IPS DF 6.9 (cell line): ENCODE data around the gene UBTFL1.
"Not testable (repeated sequence)": the region's sequence is repeated elsewhere in the genome, so short reads cannot be mapped to it uniquely, and the experiment has no call there.

Experiments
- DNase-seq: peaks from one replicate; pipeline ENCODE4 v3.0.0-alpha.2; 2013; ENCODE audit warnings: low read depth, low spot score
- H3K27ac ChIP-seq: one replicate; pipeline ENCODE4 v1.5.1; 2013; ENCODE audit warnings: low read length, control low read depth
- H3K27me3 ChIP-seq: 2 replicates; pipeline ENCODE4 v1.6.1; 2013; ENCODE audit warnings: mild to moderate bottlenecking, low read length; ENCODE audit not compliant: control insufficient read depth, insufficient read depth
- H3K36me3 ChIP-seq: 2 replicates; pipeline ENCODE4 v1.6.1; 2013; ENCODE audit warnings: low read length; ENCODE audit not compliant: control insufficient read depth, insufficient read depth
- H3K4me1 ChIP-seq: 2 replicates; pipeline ENCODE4 v1.6.1; 2013; ENCODE audit warnings: low read length; ENCODE audit not compliant: control insufficient read depth, insufficient read depth
- H3K4me3 ChIP-seq: 2 replicates; pipeline ENCODE4 v1.5.1; 2013; ENCODE audit warnings: mild to moderate bottlenecking, low read length
- H3K9me3 ChIP-seq: 2 replicates; pipeline ENCODE4 v1.6.1; 2013; ENCODE audit warnings: low read length, inconsistent platforms; ENCODE audit not compliant: control insufficient read depth, insufficient read depth
- WGBS: extraction: QIAGEN DNeasy Blood & Tissue Kit; methylation state at CpG from one replicate; pipeline ENCODE4 v1.1.7; 2013; ENCODE audit warnings: mixed read lengths, missing lambda C conversion rate; ENCODE audit not compliant: insufficient read length, insufficient coverage; 5-methylcytosine and 5-hydroxymethylcytosine counted together

Gene UBTFL1

DNA sequence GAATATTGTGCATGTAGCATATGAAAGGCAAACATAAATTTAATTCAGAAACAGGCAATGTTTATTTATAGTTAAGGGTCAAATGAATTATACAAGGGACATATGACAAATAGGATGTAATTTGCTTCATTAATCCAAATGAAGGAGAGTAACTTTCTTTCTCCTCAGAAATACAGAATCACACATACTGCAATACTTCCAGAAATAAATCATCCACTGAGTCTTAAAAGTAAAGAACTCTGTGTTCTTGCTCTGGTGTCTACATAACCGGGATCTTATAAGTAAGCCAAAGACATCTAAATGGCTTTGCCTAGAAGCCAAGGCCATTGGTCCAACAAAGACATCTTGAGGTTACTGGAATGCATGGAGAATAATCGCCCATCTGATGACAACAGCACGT lies at the start of gene UBTFL1:
Gene UBTFL1 (plus strand): TSS at position 301 of the 400 bp plus-strand sequence. CDS start 0 bp downstream, at position 301.
- H3K4me1 ChIP-seq, H3K4me3 ChIP-seq, H3K27ac ChIP-seq, H3K36me3 ChIP-seq, H3K27me3 ChIP-seq, H3K9me3 ChIP-seq, DNase-seq: not testable (repeated sequence)
- WGBS = no CpG with 5 or more reads among the region's 3 CpGs

GRCh38 chr11:90051591-90052209 lies 34.0 kb upstream of the UBTFL1 start:
- no CpG with 5 or more reads among the region's 41 CpGs for WGBS

GRCh38 chr11:90052311-90052710 lies 33.4 kb upstream of the UBTFL1 start:
- H3K4me1 ChIP-seq, H3K4me3 ChIP-seq, H3K9me3 ChIP-seq, H3K36me3 ChIP-seq, DNase-seq, H3K27me3 ChIP-seq, H3K27ac ChIP-seq: not testable (repeated sequence)
- WGBS = no CpG with 5 or more reads among the region's 33 CpGs

More at GRCh38 chr11:90051591-90052209, 34.0 kb upstream of the UBTFL1 start:
- H3K27ac ChIP-seq, H3K4me1 ChIP-seq, DNase-seq, H3K36me3 ChIP-seq, H3K4me3 ChIP-seq, H3K27me3 ChIP-seq, H3K9me3 ChIP-seq: not testable (repeated sequence)

DNA sequence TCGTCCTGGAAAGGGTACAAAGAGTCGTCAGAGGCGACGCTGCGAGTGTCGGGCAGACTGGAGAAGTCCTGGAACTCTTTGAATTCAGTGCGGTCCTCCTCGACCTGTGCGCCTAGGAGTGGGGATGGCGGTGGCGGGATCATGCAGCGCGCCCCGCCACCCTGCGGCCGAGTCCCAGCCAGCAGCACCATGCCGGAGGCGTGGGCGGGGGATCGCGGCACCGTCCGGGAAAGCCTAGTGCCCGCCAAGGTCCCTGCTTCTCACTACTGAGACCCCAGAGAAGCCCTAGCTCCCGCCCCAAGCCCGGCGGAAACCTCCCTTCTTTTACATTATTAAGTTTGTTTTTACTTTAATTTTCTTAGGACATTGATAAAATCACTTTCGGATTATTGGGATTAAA lies 32.2 kb upstream of the UBTFL1 start:
- H3K36me3 ChIP-seq, H3K9me3 ChIP-seq, H3K4me3 ChIP-seq, H3K27me3 ChIP-seq, H3K4me1 ChIP-seq, H3K27ac ChIP-seq, DNase-seq: not testable (repeated sequence)
- no CpG with 5 or more reads among the region's 28 CpGs for WGBS

GRCh38 chr11:90088731-90089130 lies 3.0 kb downstream of the UBTFL1 start:
- DNase-seq, H3K27me3 ChIP-seq, H3K4me3 ChIP-seq, H3K36me3 ChIP-seq, H3K9me3 ChIP-seq, H3K27ac ChIP-seq, H3K4me1 ChIP-seq: not testable (repeated sequence)
- WGBS = no CpG with 5 or more reads among the region's 2 CpGs

- not testable (repeated sequence) for H3K9me3 ChIP-seq, H3K36me3 ChIP-seq, H3K27ac ChIP-seq, DNase-seq, H3K4me1 ChIP-seq, H3K4me3 ChIP-seq, H3K27me3 ChIP-seq
- no CpG with 5 or more reads among the region's 28 CpGs for WGBS
Measured at GRCh38 chr11:90095230-90095924, 9.6 kb downstream of the UBTFL1 start.

GRCh38 chr11:90098261-90098660 lies 12.5 kb downstream of the UBTFL1 start:
- not testable (repeated sequence) for H3K9me3 ChIP-seq, H3K27me3 ChIP-seq, H3K36me3 ChIP-seq, H3K27ac ChIP-seq, H3K4me3 ChIP-seq, DNase-seq, H3K4me1 ChIP-seq
- WGBS = no CpG with 5 or more reads among the region's 4 CpGs

DNA sequence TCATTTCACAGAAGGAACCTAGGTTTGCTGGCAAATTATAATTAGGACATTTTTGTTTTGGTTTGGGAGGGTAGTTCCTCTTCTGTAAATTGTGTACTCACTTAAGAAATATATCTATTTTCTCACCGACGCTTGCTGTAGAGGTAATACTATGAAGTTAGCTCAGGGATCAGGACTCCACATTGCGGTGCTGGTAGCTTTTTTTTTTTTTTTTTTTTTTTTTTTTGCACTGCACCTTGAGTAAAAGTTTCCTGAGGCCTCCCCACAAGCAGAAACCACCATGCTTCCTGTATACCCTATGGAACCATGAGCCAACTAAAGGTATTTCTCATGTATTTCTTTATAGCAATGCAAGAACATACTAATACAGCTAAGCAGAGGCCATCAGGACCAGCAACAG lies 14.7 kb downstream of the UBTFL1 start:
- no peak overlapping the region for H3K4me3 ChIP-seq
- H3K36me3 ChIP-seq = no peaks in the 10 kb centered on the region
- no peak overlapping the region for H3K27ac ChIP-seq
- no peak for DNase-seq
- no peaks in the 10 kb centered on the region for H3K27me3 ChIP-seq
- no peaks in the 10 kb centered on the region for H3K9me3 ChIP-seq
- no peaks in the 10 kb centered on the region for H3K4me1 ChIP-seq
- no CpG with 5 or more reads among the region's 3 CpGs for WGBS

DNA sequence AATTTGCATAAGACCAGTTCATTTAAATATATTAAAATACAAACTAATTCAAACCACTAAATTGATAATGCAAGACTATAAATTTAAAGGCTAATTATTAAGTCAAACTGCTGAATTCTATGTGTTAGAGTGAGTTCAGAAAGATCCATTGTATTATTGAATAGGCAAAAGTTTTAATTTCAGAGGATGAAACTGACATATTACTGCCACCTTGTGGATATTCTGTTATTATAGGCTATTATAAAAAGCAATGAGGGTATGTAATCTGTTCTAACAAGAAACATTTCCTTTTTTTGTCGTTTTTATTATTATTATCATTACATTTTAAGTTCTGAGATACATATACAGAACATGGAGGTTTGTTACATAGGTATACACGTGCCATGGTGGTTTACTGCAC lies 27.8 kb downstream of the UBTFL1 start:
- Histone ChIP-seq H3K4me3 (no peak overlapping the region), H3K36me3 (no peaks in the 10 kb centered on the region), H3K27me3 (no peaks in the 10 kb centered on the region), H3K4me1 (no peaks in the 10 kb centered on the region), H3K9me3 (no peaks in the 10 kb centered on the region), H3K27ac (no peak overlapping the region)
- WGBS = no CpG with 5 or more reads among the region's 2 CpGs
- DNase-seq = no peak

DNA sequence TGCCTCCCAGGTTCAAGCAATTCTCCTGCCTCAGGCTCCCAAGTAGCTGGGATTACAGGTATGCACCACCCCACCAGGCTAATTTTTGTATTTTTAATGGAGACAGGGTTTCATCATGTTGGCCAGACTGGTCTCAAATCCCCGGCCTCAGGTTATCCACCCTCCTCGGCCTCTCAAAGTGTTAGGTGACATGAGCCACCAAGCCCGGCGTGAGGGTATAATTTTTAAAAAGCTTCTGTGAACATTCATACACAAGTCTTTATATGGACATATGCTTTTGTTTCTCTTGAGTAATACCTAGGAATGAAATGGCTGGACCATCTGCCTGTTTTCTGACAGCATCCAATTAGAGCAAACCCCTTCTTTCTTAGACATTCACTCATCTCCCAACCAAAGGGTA lies 34.4 kb downstream of the UBTFL1 start:
- H3K27me3 ChIP-seq = no peaks in the 10 kb centered on the region
- H3K36me3 ChIP-seq = no peaks in the 10 kb centered on the region
- no peaks in the 10 kb centered on the region for H3K9me3 ChIP-seq
- no CpG with 5 or more reads among the region's 4 CpGs for WGBS
- no peaks in the 10 kb centered on the region for H3K4me1 ChIP-seq
- no peak for DNase-seq
- no peak overlapping the region for H3K4me3 ChIP-seq
- no peak overlapping the region for H3K27ac ChIP-seq

- Histone ChIP-seq H3K36me3 (no peaks in the 10 kb centered on the region), H3K9me3 (no peaks in the 10 kb centered on the region), H3K27me3 (no peaks in the 10 kb centered on the region), H3K4me3 (no peak overlapping the region), H3K4me1 (no peaks in the 10 kb centered on the region), H3K27ac (no peak overlapping the region)
- WGBS = no CpG with 5 or more reads among the region's 1 CpG
- no peak for DNase-seq
Measured at GRCh38 chr11:90124371-90124770, 38.6 kb downstream of the UBTFL1 start.
